Hematopoietic multipotent progenitor cell treated with erythropoietin and hydrocortisone succinate and interleukin-3 and kit ligand, for 8 days (in vitro differentiated cells): ENCODE measurements around the gene PNKD.
A peak's percentile ranks its signal among the peaks of the same experiment; 100 is the strongest.

Source experiments
- DNase-seq: peaks from one replicate; pipeline ENCODE4 v3.0.0-alpha.2; 2015

PNKD gene

DNA sequence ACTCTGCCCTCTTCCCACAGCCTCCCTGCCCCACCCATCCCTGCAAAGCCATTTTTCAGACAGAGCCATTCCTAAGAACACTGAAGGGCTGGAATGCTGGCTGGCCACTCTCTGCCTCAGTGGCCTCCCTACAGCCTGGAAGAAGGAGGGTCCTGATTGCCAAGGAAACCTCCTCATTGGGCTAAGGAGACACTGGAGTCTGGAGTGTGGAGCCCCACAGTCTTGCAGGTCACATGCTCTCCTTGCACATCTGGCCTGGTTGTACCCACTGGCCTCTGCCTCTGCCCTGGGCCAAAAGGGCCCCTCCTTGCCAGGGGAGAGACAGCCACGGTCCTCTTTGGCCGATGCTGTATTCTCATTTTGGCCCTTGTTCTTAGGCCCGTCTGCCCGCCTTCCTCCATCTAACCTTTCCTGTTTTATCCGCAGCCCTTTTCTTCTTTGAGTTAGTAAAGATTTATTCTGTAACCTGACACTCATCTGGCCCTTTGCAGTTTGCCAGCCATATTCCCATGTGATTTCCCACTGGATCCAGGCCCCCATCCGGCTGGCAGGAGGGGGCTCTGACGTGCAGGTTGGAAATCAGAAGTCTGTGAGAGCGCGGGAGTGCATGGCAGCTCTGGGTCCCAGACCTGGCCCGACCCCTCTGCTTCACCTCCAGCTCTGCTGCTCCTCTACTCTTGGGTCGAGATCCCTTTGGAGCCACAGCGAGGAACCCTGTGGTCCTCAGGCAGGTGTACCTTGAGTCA, 75.3 kb downstream of the PNKD start:
- DNase-seq: no peak

DNA sequence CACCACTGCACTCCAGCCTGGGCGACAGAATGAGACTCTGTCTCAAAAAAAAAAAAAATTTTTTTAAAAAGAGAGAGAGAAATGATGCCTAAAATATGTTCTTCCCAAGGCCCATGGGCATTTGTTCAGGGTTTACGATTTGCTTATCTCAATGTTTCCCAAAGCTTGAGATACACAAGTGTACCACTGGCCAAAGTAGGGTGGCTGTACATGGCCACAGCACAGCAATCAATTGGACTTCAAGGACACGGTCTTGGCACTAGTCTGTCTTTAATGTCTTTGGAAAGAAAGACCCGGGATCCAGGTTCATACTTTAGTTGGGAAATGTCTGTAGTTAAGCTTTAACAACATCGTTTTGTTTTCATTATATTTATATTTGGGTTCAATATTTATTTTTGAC, 76.9 kb downstream of the PNKD start:
- no peak for DNase-seq

GRCh38 chr2:218354045-218354444, 83.7 kb downstream of the PNKD start:
- DNase-seq: no peak

- DNase-seq: no peak
Measured at GRCh38 chr2:218354850-218355443, 84.6 kb downstream of the PNKD start.

DNA sequence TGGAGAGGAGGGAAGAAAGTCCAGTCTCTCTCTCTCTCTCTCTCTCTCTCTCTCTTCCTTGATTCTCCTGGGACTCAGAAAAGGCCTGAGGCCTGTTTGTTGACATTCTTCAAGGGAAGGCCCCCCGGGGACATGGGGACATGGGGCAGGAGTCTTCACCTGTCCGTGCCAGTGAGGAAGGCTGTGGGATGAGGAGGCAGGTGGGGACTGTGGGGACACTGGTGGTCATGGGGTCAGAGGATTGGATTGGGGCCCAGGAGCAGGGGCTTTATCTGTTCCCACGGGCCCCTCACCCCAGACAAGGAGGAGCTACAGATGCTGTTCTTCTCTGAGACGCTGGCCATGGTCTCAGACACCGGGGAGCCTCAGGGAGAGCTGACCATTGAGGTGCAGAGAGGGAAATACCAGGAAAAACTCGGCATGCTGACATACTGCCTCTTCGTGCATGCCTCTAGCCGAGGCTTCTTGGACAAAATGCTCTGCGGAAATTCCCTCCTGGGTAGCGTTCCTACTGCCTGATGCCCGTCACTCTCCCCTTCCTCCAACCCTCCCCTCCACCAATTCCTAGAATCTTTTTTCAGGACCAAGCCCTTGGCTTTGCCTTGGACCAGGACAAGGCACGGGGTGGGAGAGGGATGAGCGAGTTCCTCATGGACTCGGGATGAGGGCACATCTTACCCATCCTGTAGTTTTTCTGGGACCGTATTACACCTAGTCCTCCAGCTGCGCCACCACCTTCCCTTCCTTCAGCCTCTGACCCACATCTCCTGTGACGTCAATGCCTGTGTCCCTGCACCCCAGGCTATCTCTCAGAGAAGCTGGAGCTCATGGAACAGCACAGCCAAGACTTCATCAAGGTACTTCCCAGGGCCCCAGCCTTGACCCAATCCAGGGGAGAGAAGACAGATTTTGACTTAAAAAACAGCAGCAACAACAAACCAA, 87.2 kb downstream of the PNKD start:
- DNase-seq: no peak

GRCh38 chr2:218360453-218360852, 90.1 kb downstream of the PNKD start:
- no peak for DNase-seq

DNA sequence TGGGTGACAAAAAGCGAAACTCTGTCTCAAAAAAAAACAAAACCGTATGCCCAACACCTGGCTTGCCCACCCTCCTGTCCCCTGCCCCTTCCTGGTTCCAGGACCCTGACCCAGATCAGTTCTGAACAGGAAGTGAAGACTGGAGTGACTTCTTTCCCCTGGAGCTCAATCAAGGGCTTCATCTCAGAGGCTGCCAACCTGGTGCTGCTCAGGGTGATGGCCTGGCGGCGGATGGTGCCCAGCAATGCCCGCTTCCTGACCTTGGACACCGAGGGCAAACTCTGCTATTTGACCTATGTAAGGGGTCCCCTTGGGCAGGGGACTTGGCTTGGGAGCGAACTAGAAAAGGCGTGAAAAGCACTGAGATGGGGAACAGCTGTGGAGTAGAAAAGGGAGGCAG, 92.3 kb downstream of the PNKD start:
- DNase-seq: no peak

DNA sequence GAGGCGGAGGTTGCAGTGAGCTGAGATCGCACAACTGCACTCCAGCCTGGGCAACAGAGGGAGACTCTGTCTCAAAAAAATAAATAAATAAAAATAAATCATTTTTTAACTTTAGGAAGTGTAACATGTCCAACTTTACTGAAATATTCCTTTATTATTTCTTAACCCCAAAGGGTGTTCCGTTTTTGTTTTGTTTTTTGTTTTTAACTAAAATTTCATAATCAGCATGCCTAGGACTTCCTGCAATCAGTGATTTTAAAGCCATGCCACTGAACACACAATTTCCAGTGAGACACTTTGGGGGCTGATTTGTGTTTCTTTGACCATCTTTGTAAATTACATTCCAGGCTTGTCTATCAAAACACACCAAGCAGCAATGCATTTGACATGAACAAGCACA, 93.4 kb downstream of the PNKD start:
- DNase-seq: no peak

DNA sequence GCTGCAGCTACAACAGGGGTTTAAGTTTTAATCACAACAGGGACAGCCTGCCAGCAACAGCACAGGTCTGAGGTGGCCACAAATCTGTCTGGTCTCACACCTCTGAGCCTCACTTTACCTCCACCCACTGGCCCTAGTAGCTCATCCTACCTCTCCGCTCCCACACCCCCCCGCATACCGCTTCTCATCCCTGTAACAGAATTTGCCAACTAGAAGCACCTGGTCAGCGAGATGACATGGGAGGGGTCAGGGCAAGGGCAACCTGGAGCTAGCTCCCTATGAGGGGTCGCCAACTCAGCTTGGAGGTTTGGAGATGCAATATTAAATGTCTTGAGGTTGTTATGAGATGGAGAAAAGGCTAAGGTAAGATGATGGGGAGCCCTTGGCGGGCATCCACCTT, 93.9 kb downstream of the PNKD start:
- no peak for DNase-seq

GRCh38 chr2:218366621-218367414, 96.5 kb downstream of the PNKD start:
- no peak for DNase-seq

DNA sequence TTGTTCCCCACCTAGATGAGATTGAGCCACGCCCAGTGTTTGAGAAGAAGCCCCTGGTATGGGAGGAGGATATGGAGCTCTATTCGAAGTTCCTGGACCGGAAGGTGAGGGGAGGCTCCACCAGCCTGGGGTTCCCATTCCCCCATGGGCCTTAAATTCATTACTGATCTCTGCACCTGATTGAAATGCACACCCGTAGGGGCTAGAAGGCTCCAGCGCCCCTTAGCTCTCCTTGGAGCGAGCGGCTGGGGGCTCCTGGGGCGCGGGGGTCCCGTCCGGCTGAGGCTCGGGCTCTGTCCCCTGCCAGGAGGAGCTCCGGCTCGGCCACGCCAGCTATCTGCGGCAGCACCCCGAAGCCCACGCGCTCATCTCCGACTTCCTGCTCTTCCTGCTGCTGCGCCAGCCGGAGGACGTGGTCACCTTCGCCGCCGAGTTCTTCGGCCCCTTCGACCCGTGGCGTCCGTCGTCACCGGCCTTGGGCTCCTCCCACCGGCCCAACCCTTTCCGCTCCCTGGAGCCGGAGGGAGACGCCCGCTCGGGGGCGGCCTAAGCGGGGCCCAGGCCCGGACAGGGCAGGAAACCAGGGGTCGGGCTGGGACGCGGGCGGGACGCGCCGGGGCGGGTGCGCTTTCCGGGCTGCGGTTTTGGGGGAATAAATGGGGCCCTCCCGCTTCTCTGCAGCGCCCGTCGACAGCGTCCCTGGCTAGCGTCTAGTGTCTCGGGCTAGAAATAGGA, 97.3 kb downstream of the PNKD start:
- DNase-seq: peak; percentile 88

DNA sequence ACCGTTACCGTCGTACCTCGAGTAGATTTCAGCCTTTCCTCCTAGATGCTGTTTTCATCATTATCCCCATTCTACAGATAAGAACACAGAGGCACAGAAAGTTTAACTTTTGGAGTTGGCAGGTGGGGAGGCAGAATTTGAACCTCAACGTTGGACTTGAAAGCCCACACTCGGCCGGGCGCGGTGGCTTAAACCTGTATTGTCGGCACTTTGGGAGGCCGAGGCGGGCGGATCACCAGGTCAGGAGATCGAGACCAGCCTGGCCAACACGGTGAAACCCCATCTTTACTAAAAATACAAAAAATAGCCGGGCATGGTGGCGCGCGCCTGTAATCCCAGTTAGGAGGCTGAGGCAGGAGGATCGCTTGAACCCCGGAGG, 97.8 kb downstream of the PNKD start:
- DNase-seq: no peak

DNA sequence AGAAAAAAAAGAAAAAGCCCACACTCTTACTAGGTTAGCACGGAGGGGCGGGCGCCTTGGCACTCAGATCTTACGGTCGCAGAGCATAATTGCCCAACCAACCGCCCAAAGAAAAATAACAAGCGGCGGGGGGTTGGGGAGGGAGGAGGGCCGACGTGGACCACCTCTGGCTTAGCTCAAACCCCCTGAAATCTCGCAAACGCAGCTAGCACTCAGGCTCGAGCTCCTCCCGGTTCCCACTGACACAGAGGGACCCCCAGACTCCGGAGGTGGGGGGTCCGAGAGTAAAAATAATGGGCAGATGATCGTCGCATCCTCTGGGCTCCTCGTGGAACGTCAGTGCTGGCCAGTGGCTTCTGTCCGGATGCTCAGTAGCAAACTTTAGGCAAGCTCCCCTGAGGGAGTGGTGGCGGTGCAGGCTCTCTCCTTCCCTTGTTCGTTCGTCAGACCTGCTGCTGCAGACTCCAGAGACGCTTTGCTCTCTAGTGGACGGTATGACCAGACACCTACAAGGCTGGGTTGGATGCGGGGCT, 98.4 kb downstream of the PNKD start:
- peak; percentile 49 for DNase-seq

DNA sequence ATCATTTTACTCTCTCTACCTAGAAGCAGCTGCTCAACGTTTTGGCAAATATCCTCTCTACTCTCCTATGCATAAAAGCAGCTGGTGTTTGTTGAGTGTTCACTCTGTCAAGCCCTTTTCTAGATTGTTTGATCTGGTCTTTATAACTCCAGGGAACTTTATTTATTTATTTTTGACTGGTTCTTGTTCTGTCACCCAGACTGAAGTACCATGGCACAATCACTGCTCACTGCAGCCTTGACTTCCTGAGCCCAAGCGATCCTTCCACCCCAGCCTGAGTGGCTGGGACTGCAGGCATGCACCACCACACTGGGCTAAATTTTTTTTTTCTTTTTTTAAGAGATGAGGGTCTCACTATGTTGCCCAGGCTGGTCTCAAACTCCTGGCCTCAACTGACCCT, 99.0 kb downstream of the PNKD start:
- no peak for DNase-seq

DNA sequence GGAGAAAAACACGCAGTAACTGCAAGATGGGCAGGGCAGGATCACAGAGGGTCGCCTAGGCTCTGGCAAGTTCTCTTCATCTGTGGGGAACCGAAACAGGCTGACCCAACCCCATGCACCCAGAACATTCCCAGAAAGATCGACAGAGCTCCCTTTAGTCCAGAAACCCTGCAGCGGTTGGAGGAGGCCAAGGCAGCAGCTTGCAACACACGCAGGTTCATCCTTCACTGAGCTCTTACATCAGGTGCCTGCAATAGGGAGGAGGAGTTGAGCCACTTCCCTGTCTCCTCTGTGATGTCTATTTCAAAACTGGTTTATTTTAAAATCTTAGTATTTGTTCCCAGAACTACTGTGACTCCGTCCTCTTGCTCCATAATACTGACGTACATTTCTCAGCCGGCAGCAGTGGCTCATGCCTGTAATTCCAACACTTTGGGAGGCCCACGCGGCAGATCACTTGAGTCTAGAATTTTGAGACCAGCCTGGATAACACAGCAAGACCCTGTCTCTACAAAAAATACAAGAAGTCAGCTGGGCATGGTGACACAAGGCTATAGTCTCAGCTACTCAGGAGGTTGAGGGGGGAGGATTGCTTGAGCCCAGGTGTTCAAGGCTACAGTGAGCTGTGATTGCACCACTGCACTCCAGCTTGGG, 100.2 kb downstream of the PNKD start:
- DNase-seq: no peak

- no peak for DNase-seq
Measured at GRCh38 chr2:218371983-218372350, 101.6 kb downstream of the PNKD start.

DNA sequence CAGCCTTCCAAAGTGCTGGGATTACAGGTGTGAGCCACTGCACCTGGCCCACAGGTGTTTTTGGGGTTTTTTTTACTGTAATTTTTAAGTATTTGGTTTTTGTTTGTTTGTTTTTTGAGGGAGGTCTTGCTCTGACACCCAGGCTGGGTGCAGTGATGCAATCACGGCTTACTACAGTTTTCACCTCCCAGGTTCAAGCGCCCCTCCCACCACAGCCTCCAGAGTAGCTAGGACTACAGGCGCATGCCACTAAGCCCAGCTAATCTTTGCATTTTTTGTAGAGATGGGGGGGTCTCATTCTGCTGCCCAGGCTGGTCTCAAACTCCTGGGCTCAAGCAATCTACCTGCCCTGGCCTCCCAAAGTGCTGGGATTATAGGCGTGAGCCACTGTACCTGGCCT, 104.5 kb downstream of the PNKD start:
- no peak for DNase-seq

DNA sequence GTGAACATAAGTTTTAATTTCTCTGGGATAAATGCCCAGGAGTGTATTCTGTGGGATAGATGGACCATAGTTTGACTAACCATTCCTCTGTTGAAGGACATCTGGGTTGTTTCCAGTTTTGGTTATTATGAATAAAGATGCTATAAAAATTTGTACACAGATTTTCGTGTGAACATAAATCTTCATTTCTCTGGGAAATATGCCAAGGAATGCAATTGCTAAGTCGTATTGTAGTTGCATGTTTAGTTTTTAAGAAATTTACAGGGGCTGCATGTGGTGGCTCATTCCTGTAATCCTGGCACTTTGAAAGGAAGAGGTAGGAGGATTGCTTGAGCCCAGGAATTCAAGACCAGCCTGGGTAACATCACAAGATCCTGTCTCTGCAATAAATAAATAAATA, 104.9 kb downstream of the PNKD start:
- no peak for DNase-seq

- no peak for DNase-seq
Measured at GRCh38 chr2:218378053-218378452, 107.7 kb downstream of the PNKD start.

DNA sequence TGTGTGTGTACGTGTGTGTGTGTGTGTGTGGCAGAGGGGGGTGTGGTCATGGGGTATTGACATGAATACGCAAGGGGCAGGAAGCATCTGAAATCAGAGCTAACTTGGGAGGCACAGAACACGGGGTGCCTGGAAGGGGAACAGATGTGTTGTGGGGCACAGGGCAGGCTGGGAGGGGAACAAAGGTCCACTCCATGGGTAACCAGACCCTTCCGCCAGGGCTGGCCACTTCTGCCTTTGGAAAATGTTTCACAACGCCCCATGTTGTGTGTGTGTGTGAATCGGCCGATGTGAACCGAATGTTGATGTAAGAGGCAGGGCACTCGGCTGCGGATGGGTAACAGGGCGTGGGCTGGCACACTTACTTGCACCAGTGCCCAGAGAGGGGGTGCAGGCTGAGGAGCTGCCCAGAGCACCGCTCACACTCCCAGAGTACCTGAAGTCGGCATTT, 111.6 kb downstream of the PNKD start, which contains the start of gene SLC11A1:
Gene SLC11A1 (plus strand): TSS at position 358 of the 451 bp plus-strand sequence. CDS start 96 bp downstream, outside the sequence.
- DNase-seq: no peak

DNA sequence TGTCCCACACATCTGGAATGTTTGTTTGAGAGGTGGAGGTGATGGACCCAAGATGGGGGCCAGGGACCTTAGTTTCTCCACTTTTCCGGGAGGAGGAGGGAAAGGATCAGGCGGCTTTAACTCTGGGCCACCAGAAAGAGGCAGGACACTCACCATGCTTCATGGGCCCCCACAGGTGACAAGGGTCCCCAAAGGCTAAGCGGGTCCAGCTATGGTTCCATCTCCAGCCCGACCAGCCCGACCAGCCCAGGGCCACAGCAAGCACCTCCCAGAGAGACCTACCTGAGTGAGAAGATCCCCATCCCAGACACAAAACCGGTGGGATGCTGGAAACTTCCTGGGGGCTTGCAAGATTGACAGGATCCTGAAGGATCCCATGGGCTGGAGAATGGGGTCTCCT, 112.5 kb downstream of the PNKD start:
- DNase-seq: no peak
